NOMO-1 treated with DMSO at 0.1 percent for 48 hours (cell line): Measurements from ENCODE around the gene RHOG.
"Not testable (repeated sequence)": the region's sequence is repeated elsewhere in the genome, so short reads cannot be mapped to it uniquely, and the experiment has no call there.

Source experiments
- DNase-seq: peaks from one replicate; lab custom pipeline; 2025; ENCODE audit not compliant: unreplicated experiment; lab: John Stamatoyannopoulos, UW

The RHOG gene

DNA sequence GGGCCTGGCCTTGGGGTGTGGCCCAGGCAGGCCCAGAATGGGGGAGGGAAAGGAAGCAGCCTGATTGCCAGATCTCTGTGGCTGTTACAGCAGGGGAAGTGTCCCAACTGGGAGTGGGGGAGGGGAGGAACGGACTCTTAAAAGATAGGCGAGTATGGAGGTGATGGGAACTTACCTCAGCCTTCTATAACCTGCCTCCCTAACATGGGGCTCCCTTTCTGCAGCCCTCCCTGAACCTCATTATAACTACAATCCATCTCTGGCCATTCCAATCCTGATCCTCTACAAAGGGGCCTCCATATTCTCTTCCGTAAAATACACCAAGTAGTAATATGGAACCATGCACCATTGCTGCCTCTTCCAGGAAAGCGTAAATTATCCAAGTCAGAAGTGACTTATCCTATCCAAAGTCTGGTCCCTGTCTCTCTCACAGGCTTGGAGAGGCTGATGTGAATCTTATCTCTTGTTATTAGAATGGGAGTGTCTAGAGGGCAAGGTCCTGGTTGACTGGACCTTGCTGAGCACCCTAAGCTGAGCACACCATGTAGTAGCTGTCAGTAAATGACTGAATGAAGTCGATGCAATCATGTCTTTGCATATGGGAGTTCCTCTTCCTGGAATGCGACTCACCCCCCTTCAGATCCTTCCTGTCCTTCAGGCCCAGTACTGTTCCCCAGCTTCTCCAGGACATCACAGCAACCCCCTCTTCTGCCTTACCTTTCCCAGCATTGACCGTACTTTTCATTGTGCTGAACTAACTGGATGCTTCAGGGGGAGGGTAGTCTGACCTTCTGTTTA lies 5.9 kb downstream of the RHOG start:
- peak; percentile 94 for DNase-seq

DNA sequence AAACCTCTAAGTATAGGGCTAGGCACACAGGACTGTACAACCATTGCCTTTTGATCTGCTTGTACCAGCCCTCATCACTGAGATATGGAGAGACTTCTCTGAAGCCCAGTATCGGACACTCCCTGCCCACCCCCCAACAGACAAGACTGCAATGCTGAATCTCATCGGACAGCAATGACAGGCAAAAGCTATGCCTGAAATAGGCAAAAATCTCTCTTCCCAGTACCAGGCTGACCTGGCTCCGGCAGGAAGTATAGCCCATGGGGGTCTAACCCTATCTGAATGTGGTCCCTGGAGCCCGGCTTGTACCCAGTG lies 6.5 kb downstream of the RHOG start:
- no peak for DNase-seq

DNA sequence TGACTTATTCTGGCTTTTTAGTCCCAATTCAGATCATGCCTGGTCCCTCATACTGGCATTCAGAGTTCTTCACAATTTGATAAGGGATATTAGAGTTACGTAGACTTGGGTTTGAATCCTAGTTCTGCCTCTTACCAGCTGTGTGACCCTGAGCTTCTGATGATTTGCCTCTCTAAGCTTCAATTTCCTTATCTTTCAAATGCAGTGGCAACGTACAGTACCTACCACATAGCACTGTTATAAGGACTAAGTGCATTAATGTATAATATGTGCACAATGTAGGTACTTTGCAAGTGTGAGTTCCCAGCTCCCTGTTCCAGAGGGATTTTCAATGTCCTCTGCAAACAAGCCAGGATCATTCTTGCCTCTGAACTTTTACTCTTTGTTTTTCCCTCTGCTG lies 7.3 kb downstream of the RHOG start:
- DNase-seq: no peak

DNA sequence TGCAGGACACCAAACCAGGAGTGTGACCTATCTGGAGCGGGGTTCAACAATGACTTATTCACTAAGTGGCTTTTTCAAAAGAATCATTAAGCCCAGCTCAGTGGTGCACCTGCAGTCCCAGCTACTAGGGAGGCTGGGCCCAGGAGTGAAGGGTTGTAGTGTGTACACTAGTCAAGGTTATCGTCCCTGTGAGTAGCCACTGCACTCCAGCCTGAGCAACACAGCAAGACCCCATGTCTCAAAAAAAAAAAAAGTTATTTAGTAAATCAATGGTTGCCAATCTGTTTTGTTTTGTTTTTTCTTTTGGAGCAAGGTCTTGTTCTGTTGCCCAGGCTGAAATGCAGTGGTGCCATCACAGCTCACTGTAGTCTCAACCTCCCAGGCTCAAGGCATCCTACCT lies 7.9 kb downstream of the RHOG start:
- no peak for DNase-seq

DNA sequence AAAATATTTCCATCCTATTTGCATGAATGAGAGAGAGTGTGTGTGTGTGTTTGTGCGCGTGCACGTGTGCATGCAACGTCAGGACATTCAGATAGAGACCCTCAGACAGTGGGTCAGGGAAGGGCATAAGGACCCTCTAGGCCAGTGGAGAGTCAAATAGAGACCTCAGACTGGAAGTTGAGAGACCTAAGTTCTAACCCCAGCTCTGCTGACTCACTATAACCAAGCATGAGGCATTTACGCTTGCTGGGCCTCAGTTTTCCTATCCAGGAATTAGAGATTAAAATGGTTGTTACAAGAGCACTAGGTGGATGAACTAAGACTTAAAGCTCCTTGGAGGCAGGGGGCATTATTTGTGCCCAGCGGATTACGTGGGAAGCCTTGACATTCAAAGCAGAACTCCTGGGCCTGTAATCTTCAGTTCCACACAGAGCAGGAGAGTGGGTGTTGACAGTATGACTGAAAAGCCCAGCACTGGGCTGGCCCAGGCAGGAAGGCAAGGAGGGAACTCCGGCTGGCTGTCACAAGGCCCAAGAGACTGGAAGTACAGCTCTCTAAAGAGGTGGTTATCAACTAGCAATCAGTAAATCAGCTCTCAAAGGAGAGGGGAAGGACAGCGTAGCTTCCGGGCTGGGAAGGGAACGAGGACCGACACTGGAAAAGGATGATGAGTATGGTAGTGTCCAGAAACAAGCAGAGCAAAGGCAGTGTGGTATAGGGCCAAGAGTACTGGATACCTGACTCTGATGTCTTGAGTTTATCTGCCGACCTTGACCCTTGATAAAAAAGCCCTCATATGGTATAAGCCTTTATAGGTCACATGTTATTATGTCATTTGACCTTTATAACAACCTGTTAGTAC lies 9.2 kb downstream of the RHOG start:
- DNase-seq: no peak

DNA sequence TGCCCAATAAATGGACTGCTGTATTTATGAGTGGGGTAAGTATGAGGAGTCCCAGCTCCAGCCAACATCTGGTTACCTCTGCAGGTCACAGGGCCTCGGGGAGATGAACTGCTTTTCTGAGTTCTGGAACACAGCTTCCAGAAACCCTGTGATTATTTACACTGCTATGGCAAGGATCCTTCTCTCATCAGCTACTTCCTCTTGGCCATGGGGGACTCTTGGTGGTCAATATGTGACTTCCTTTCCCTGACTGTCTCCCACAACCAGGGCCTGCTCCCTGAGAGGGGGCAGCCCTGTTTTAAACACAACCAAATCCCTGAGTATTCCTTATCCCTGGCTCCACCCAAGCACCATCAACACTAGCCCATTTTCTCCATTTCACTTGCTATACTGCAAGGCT lies 10.0 kb downstream of the RHOG start:
- peak; percentile 22 for DNase-seq

DNA sequence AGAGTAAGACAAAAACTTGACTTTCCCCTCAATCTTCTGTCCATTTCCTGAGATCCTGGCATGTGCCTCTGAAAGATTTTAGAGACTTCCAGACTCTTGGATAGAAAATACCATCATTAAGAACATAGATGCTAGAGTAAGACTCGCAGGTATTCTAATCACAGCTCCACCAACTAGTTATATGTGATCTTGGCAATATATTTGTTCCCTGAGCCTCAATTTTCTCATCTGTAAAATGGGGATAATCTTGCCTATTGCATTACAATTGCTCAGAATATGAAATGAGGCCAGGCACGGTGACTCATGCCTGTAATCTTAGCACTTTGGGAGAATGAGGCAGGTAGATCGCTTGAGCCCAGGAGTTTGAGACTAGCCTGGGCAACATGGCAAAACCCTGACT lies 10.7 kb downstream of the RHOG start:
- no peak for DNase-seq

DNA sequence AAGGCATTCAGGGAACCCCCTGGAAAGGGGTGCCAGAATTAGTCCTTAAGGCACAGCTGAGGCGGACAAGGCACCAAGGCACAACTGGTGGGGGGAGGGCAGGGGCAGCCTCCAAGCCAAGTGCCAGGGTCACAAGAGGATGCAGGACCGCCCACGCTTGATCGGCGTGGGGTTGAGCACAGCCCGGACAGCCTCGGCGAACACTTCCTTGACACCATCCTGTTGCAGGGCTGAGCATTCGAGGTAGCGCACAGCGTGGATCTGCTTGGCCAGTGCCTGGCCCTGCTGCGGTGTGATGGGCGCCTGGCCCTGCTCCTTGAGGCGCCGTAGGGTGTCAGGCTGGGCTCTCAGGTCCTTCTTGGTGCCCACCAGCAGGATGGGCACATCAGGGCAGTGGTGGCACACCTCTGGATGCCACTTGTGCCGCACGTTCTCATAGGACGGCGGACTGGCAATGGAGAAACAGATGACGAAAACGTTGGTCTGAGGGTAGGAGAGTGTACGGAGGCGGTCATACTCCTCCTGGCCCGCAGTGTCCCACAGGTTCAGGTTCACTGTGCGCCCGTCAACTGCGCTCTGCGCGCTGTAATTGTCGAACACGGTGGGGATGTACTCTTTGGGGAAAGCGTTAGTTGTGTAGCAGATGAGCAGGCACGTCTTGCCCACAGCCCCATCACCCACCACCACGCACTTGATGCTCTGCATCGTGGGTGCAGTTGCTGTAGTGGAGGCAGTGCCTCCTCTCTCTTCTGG lies 13.1 kb downstream of the RHOG start:
- no peak for DNase-seq

DNA sequence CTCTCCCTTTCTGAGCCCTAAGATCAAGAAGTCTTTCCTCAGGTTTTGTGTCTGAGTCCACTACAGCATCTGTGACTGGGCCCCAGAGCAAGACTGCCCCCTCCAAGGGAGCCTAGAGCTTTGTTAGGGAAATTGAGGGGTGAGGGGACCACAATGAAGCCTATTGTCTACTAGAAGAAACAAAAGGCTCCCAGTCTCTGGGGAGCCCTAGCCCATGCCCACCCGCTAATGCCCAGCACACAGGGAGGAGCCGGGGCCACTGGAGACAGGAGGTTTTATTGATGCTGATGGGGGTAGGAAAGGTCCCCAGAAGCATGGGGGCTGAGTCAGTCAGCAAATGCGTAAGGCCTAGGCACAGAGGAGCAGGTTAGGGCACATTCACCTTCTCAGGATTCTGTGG lies 14.0 kb downstream of the RHOG start:
- DNase-seq: no peak

DNA sequence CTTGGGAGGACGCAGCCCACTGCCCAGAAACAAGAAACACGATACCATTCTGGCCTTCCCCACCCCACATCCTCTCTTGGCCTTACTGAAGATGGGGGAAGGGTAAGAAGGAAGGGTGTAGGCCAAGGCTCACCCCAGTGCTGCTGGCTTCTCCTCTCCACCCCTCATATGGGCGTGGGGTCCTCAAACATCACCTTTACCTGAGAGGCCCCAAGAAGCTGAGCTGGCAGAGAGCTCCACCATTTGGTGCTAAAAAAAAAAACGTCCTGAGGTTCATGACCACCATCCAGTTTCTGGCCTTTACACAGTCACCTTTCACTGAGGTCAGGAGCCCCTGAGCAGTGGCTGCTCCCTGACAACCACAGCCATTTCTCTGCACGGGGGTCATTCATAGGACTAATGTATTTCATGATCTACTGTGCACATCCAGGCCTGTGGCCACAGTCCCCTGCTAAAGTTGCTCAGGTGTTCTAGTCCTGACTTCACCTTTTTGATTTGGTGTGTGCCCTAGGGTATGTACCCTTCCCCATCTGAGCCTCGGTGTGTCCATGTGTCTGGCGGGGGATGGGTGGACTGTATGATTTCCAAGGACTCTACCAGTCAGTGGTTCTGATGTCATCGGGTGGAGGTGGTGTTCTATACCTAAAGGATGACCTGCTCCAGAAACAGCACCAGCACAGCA lies 15.1 kb downstream of the RHOG start:
- DNase-seq: no peak

DNA sequence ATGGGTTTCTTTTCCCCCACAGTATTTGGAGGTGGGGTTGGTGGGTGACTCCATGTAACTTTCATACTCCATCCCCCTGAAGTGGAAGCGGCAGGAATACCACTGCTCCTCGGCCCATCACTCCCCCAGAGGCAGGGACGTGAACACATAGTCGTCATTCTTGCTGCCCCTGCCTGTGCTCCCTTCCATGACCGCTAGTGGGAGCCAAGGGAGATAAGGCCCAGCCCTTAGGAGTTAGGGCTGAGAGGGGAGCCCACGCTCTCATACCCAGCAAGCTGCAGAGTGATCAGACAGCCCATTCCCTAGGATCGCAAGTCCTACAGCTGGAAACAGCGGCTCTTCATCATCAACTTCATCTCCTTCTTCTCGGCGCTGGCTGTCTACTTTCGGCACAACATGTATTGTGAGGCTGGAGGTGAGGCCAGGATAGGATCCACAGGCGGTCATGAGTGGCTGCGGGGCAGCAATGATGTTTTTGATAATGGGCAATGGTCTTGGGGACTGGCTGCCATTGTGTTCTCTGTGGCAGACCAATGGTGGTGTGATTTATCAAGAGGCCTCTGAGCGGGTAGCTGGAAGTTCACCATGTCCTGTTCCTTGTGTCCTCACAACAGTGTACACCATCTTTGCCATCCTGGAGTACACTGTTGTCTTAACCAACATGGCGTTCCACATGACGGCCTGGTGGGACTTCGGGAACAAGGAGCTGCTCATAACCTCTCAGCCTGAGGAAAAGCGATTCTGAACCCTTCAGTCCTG lies 15.9 kb downstream of the RHOG start:
- DNase-seq: peak; percentile 76

DNA sequence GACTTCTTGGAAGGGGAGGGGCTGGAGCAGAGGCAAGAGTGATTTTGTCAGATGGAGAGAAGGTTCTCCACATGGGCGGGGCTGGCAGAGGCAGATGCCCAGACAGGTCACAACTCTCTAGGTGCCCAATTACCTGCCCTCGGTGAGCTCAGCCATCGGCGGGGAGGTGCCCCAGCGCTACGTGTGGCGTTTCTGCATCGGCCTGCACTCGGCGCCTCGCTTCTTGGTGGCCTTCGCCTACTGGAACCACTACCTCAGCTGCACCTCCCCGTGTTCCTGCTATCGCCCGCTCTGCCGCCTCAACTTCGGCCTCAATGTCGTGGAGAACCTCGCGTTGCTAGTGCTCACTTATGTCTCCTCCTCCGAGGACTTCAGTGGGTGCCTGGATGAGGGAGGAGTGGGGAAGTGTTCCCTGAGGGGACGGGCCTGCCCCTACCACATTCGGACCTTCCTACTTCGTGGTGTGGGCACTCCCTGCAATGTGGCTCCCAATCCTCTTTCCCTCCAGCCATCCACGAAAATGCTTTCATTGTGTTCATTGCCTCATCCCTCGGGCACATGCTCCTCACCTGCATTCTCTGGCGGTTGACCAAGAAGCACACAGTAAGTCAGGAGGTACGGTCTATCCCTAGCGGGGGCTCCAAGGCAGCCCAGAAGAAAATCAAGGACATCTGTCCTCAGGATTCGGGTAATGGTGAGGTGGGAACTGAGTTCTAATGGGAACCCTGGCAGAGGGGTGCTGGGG lies 16.8 kb downstream of the RHOG start:
- no peak for DNase-seq

DNA sequence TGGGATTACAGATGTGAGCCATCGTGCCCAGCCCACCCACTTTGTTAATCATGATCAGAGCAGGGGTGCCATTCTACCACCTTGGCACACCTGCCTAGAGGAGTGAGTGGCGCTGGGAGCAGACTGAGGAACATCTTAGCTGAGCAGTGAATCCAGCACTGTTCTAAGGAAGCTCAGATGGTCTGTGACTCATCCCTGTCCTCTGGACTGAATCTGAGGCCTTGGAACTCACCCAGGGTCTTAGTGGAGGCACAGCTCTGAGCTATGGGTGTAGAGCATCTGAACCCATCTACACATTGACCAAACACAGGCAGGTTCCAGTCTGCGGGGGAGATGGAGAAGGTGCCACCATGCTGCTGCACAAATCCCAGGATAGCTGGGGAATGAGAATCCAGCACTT lies 17.5 kb downstream of the RHOG start:
- DNase-seq: no peak

DNA sequence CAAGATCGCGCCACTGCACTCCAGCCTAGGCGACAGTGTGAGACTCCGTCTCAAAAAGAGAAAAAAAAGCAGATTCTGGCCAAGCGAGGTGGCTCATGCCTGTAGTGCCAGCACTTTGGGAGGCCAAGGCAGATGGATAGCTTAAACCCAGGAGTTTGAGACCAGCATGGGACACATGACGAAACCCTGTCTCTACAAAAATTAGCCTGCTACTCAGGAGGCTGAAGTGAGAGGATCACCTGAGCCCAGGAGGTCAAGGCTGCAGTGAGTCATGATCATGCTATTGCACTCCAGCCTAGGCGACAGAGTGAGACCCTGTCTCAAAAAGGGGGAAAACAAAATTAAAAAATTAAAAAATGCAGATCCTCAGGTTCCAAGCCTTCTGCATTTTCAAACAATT lies 18.4 kb downstream of the RHOG start:
- no peak for DNase-seq

DNA sequence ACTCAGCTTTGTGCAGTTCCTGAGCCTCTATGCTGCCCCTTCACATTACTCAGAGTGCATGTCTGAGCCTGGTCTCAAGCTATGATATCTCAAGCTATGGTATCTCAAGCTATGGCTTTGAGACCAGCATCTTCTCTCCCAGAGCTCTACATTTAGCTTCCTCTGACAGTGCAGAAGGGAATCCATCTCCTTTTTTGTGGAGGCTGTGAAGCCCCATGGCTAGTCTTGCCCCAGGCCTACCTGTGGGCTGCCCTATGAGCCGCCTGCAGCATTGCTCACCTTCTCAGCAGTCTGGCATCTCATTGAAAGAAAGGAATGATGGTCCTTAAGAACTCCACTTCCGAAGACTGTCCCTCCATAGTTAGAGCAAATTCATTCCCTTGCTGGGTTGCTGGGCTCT lies 19.8 kb downstream of the RHOG start:
- DNase-seq: no peak

DNA sequence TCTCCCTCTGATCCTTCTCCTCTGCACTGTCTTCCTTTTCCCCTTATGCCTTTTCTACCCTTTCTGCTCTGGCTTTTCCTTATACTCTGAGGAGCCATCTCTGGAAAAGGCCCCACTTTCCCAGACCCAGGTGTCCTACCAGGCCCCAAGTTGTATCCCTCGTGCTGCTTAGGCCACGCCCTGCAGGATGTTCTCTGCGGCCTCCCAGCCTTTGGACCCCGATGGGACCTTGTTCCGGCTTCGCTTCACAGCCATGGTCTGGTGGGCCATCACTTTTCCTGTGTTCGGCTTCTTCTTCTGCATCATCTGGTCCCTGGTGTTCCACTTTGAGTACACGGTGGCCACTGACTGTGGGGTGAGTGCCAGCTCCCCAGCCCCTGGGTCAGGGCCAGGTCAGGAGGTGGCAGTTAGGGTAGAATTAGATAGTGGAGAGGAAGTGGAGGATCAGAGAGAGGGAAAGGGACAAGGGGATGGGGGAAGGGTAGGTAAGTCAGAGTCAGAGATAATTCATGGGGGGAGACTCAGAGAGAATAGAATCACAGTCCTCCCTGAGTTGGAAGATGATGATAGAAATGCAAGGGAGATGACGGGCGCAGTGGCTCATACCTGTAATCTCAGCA lies 23.5 kb downstream of the RHOG start:
- no peak for DNase-seq

DNA sequence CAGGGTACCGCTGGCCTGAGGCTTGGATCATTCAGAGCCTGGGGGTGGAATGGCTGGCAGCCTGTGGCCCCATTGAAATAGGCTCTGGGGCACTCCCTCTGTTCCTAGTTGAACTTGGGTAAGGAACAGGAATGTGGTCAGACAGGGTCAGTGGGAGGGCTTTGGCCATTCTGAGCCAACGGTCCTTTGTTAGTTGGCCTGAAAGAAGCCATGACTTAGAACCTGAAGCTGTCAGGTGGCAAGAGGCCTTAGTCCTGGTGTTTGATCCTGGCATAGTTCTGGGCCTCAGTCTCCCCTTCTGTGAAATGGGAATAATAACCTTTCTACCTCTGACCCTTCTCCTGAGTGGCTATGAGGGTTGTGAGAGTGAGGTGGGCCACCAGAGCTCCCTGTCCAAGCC lies 24.1 kb downstream of the RHOG start:
- DNase-seq: no peak

DNA sequence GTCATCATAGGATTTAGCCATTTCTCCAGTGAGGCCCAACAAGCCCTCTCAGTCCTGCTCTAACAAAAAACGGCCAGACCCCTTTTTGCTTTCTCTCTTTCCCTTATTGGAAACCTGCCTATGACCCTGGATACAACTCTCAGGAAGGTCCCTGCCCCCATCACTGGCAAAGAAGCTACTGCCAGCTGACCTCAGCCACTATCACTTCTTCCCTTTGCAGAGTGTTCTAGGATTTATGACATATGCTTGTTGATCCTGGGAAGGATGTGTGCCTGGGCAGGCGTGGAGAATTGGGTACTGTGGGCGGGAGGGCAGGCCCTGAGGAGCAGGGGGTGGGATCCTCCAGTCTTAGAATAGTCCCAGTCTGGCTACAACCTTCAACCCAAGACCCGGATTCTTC lies 24.9 kb downstream of the RHOG start:
- no peak for DNase-seq

DNA sequence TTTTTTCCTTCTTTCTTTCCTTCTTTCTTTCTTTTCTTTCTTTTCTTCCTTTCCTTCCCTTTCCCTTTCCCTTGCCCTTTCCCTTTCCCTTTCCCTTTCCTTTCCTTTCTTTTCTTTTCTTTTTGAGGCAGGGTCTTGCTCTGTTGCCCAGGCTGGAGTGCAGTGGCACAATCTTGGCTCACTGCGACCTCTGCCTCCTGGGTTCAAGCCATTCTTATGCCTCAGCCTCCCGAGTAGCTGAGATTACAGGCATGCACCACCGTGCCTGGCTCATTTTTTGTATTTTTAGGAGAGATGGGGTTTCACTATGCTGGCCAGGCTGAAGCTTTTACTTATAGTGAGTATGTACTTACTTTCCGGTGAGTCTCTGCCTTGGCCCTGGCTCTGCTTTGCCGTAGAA lies 25.9 kb downstream of the RHOG start:
- not testable (repeated sequence) for DNase-seq
